Right lobe of liver (tissue), 4 donors: ENCODE data around the gene MED27.

Experiments
- POLR2A ChIP-seq: fragments of 450-650 bp; IDR thresholded peaks from one replicate; pipeline ENCODE4 v1.6.1; 2017; ENCODE audit warnings: antibody characterized with exemption, mild to moderate bottlenecking
- TF ChIP-seq, protein P1 (sequence below), 4 donors: fragments of 200-600 bp in 3 of 4; fragments of 450-650 bp in 1 of 4; IDR thresholded peaks; one replicate each; pipeline versions ENCODE4 v1.5.1 to v1.8.0; 2016 to 2022; ENCODE audit warnings: antibody characterized with exemption in 4 of 4, mild to moderate bottlenecking in 2 of 4
- donor health status: DM: no; HTN: no; CAD: no.
- donor health status: DM: no; HTN: no; CAD: no.
- donor health status: DM: no; HTN: yes; CAD: no.

DNA sequence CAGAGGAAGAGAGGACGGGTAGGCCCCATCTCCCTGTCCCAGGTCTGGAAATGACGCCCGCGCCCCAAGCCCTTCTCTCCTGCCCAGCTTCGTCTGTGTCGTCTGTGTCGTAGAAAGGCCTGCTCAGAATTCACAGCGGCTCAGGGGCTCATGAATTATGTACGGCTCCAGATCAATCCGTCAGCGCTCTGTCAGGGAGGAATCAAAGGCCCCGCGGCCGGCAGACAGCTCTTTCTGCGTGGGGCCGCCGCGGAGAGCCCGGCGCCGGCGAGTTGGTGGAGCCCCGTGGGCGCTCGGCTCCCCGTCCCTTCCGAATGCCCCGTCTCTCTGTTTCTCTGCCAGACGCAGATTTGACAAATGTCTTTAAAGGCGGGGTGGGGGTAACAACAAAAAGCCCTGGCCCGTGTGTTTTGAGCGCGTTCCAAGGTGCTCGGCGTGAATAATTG, 255.9 kb downstream of the MED27 start:
- TF ChIP-seq, protein P1, sequence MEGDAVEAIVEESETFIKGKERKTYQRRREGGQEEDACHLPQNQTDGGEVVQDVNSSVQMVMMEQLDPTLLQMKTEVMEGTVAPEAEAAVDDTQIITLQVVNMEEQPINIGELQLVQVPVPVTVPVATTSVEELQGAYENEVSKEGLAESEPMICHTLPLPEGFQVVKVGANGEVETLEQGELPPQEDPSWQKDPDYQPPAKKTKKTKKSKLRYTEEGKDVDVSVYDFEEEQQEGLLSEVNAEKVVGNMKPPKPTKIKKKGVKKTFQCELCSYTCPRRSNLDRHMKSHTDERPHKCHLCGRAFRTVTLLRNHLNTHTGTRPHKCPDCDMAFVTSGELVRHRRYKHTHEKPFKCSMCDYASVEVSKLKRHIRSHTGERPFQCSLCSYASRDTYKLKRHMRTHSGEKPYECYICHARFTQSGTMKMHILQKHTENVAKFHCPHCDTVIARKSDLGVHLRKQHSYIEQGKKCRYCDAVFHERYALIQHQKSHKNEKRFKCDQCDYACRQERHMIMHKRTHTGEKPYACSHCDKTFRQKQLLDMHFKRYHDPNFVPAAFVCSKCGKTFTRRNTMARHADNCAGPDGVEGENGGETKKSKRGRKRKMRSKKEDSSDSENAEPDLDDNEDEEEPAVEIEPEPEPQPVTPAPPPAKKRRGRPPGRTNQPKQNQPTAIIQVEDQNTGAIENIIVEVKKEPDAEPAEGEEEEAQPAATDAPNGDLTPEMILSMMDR (IDR thresholded peaks at IDR 0.05): no peak
- TF ChIP-seq POLR2A: no peak
